Tibial nerve (tissue), 3 donors: ENCODE measurements around the gene ZNF213.

Experiments used
- CTCF ChIP-seq, 5 experiments: fragments of 200-600 bp in 3 of 5; fragments of 450-650 bp in 2 of 5; sonication (generic) in 3 of 5; IDR thresholded peaks; one replicate each; pipeline ENCODE4 v1.5.1; 2016 to 2019; ENCODE audit warnings: antibody characterized with exemption in 5 of 5, mild to moderate bottlenecking in 3 of 5, moderate library complexity in 2 of 5
- POLR2A ChIP-seq, 2 donors: fragments of 450-650 bp; IDR thresholded peaks; one replicate each; pipeline ENCODE4 v1.6.1; 2017; ENCODE audit warnings: antibody characterized with exemption in 2 of 2, mild to moderate bottlenecking in 2 of 2, moderate library complexity in 2 of 2

DNA sequence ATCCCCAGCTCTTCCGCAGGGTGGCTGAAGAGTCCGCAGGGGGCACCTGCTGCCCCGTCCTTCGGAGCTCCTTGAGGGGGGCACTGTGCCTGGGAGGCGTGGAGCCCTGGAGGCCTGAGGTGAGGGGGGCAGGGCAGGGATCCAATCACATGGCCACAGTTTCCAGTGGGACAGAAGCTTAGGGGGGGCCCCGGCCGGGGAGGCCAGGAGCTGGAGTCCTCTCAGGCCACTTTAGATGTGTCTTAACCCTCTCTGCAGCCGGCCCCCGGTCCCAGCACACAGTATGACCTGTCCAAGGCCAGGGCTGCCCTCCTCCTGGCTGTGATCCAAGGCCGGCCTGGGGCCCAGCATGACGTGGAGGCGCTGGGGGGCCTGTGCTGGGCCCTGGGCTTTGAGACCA, 10.8 kb downstream of the ZNF213 start:
- TF ChIP-seq POLR2A (IDR thresholded peaks at IDR 0.05) (no peak), CTCF (IDR thresholded peaks at IDR 0.05) (no peak)
